HEK293 (cell line): ENCODE measurements around the gene ZNF865.

Source experiments
- CTCF ChIP-seq: fragments of 450-650 bp; formaldehyde crosslinking; IDR thresholded peaks from 2 replicates; pipeline ENCODE4 v1.5.1; 2016; ENCODE audit warnings: missing biosample characterization, missing genetic modification characterization
- SP2 ChIP-seq: fragments of 450-650 bp; formaldehyde crosslinking; IDR thresholded peaks from 2 replicates; pipeline ENCODE4 v1.5.1; 2016; ENCODE audit warnings: missing biosample characterization, missing genetic modification characterization
- ZBTB21 ChIP-seq: fragments of 450-650 bp; formaldehyde crosslinking; IDR thresholded peaks from 2 replicates; pipeline ENCODE4 v1.5.1; 2017; ENCODE audit warnings: missing biosample characterization, missing genetic modification characterization
- ZBTB44 ChIP-seq: fragments of 450-650 bp; IDR thresholded peaks from 2 replicates; pipeline ENCODE4 v1.5.1; 2018; ENCODE audit warnings: missing biosample characterization, mild to moderate bottlenecking, missing genetic modification characterization
- ZNF184 ChIP-seq: fragments of 450-650 bp; IDR thresholded peaks from 2 replicates; pipeline ENCODE4 v1.5.1; 2018; ENCODE audit warnings: missing biosample characterization, mild to moderate bottlenecking, missing genetic modification characterization
- ZNF274 ChIP-seq, 2 experiments: fragments of 200-500 bp in 1 of 2; fragments of 450-650 bp in 1 of 2; sonication (Bioruptor generic) in 1 of 2; formaldehyde crosslinking in 1 of 2; IDR thresholded peaks; 2 replicates each; pipeline versions ENCODE4 v1.5.1 to v1.6.1; 2014 to 2016; ENCODE audit warnings: borderline replicate concordance in 1 of 2, inconsistent platforms in 1 of 2, low read length in 1 of 2, missing biosample characterization in 1 of 2, missing genetic modification characterization in 1 of 2
- TF ChIP-seq, protein P1 (sequence below): fragments of 450-650 bp; formaldehyde crosslinking; IDR thresholded peaks from 2 replicates; pipeline ENCODE4 v1.5.1; 2016; ENCODE audit warnings: missing biosample characterization, missing genetic modification characterization
- TF ChIP-seq, protein P2 (sequence below): fragments of 450-650 bp; formaldehyde crosslinking; IDR thresholded peaks from 2 replicates; pipeline ENCODE4 v1.5.1; 2016; ENCODE audit warnings: missing biosample characterization, missing genetic modification characterization, borderline replicate concordance

- no peak for TF ChIP-seq ZNF274 (IDR thresholded peaks at IDR 0.05; ENCODE audit: low read length)
- TF ChIP-seq ZNF274 (tag by site-specific recombination; IDR thresholded peaks at IDR 0.05; ENCODE audit: borderline replicate concordance) = no peak
- TF ChIP-seq, protein P1, sequence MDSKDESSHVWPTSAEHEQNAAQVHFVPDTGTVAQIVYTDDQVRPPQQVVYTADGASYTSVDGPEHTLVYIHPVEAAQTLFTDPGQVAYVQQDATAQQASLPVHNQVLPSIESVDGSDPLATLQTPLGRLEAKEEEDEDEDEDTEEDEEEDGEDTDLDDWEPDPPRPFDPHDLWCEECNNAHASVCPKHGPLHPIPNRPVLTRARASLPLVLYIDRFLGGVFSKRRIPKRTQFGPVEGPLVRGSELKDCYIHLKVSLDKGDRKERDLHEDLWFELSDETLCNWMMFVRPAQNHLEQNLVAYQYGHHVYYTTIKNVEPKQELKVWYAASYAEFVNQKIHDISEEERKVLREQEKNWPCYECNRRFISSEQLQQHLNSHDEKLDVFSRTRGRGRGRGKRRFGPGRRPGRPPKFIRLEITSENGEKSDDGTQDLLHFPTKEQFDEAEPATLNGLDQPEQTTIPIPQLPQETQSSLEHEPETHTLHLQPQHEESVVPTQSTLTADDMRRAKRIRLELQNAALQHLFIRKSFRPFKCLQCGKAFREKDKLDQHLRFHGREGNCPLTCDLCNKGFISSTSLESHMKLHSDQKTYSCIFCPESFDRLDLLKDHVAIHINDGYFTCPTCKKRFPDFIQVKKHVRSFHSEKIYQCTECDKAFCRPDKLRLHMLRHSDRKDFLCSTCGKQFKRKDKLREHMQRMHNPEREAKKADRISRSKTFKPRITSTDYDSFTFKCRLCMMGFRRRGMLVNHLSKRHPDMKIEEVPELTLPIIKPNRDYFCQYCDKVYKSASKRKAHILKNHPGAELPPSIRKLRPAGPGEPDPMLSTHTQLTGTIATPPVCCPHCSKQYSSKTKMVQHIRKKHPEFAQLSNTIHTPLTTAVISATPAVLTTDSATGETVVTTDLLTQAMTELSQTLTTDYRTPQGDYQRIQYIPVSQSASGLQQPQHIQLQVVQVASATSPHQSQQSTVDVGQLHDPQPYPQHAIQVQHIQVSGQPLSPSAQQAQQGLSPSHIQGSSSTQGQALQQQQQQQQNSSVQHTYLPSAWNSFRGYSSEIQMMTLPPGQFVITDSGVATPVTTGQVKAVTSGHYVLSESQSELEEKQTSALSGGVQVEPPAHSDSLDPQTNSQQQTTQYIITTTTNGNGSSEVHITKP (tag by site-specific recombination) = no peak
- 0 out of 2 replicates have a peak, but pooled peaks have one; percentile 53 for TF ChIP-seq ZBTB21 (tag by site-specific recombination)
- TF ChIP-seq, protein P2, sequence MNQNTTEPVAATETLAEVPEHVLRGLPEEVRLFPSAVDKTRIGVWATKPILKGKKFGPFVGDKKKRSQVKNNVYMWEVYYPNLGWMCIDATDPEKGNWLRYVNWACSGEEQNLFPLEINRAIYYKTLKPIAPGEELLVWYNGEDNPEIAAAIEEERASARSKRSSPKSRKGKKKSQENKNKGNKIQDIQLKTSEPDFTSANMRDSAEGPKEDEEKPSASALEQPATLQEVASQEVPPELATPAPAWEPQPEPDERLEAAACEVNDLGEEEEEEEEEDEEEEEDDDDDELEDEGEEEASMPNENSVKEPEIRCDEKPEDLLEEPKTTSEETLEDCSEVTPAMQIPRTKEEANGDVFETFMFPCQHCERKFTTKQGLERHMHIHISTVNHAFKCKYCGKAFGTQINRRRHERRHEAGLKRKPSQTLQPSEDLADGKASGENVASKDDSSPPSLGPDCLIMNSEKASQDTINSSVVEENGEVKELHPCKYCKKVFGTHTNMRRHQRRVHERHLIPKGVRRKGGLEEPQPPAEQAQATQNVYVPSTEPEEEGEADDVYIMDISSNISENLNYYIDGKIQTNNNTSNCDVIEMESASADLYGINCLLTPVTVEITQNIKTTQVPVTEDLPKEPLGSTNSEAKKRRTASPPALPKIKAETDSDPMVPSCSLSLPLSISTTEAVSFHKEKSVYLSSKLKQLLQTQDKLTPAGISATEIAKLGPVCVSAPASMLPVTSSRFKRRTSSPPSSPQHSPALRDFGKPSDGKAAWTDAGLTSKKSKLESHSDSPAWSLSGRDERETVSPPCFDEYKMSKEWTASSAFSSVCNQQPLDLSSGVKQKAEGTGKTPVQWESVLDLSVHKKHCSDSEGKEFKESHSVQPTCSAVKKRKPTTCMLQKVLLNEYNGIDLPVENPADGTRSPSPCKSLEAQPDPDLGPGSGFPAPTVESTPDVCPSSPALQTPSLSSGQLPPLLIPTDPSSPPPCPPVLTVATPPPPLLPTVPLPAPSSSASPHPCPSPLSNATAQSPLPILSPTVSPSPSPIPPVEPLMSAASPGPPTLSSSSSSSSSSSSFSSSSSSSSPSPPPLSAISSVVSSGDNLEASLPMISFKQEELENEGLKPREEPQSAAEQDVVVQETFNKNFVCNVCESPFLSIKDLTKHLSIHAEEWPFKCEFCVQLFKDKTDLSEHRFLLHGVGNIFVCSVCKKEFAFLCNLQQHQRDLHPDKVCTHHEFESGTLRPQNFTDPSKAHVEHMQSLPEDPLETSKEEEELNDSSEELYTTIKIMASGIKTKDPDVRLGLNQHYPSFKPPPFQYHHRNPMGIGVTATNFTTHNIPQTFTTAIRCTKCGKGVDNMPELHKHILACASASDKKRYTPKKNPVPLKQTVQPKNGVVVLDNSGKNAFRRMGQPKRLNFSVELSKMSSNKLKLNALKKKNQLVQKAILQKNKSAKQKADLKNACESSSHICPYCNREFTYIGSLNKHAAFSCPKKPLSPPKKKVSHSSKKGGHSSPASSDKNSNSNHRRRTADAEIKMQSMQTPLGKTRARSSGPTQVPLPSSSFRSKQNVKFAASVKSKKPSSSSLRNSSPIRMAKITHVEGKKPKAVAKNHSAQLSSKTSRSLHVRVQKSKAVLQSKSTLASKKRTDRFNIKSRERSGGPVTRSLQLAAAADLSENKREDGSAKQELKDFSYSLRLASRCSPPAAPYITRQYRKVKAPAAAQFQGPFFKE (tag by site-specific recombination) = no peak
- TF ChIP-seq ZNF184 = no peak
- peak; percentile 79 for TF ChIP-seq SP2
- no peak for TF ChIP-seq CTCF (tag by site-specific recombination)
- TF ChIP-seq ZBTB44 (tag by site-specific recombination) = no peak
Observed at GRCh38 chr19:55624109-55625003, 18.9 kb downstream of the ZNF865 start, which contains the start of gene ZNF784.
